Hematopoietic multipotent progenitor cell treated with erythropoietin and hydrocortisone succinate and interleukin-3 and kit ligand, for 15 days (in vitro differentiated cells): Measurements from ENCODE around the gene PLVAP.

ENCODE experiments used
- DNase-seq: peaks from one replicate; pipeline ENCODE4 v3.0.0-alpha.2; 2015; ENCODE audit warnings: low spot score

PLVAP gene

DNA sequence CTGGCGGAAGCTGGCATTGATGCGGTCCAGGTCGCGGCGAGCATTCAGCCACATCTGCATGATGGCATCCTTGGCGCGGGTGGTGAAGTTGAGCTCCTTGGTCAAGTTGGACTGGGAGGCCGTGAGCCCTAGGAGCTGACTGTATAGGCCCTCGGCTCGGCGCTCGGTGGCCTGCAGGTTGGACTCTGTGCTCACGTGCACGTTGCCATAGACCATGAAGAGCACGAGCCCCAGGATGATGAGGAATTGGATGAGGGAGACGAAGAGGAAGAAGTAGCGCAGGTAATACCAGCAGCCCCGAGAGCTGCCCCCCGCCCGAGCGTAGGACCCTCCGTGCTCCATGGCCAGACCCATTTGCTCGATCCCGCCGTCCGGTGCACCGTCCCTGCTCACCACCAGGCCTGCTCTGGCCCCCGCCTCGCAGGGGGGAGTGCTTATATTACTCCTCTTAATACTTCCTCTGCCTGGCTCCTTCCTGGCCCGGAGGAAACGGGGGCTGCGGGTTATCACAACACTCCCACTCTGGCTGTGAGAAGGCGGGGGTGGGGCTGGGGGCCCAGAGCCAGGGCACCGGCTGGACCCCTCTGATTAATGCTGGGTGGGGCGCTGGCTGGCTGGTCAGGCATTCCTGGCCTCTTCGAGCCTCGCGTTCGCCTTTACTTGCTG lies at the start of gene PLVAP:
Gene PLVAP, minus strand, starts transcription at position 408 of the 666 bp plus-strand sequence. Its CDS starts 54 bp downstream, at position 354.
- peak; percentile 76 for DNase-seq

GRCh38 chr19:17424743-17425365 lies 47.7 kb upstream of the PLVAP start:
- DNase-seq = no peak

- no peak for DNase-seq
Measured at GRCh38 chr19:17423429-17424208, 46.5 kb upstream of the PLVAP start.

DNA sequence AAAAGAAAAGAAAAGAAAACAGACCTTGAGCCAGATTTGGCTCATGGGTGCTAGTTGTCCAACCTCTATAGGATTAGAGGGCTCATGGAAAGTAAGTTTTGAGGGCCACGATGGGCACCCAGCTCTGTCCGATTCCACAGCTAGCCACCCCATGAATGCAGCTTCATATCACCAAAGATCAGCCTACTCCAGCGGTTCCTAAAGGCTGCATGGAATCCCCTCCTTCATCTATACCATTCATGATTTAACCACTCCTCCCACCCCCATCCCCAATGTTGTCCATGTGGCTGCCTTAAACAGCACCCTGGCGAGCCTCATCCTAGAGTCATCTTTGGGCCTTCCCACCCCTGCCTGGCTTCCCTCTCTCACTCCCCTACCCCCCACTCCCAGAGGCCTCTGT lies 44.8 kb upstream of the PLVAP start:
- DNase-seq = no peak

- DNase-seq = peak; percentile 36
Measured at GRCh38 chr19:17420475-17420924, 43.4 kb upstream of the PLVAP start.

DNA sequence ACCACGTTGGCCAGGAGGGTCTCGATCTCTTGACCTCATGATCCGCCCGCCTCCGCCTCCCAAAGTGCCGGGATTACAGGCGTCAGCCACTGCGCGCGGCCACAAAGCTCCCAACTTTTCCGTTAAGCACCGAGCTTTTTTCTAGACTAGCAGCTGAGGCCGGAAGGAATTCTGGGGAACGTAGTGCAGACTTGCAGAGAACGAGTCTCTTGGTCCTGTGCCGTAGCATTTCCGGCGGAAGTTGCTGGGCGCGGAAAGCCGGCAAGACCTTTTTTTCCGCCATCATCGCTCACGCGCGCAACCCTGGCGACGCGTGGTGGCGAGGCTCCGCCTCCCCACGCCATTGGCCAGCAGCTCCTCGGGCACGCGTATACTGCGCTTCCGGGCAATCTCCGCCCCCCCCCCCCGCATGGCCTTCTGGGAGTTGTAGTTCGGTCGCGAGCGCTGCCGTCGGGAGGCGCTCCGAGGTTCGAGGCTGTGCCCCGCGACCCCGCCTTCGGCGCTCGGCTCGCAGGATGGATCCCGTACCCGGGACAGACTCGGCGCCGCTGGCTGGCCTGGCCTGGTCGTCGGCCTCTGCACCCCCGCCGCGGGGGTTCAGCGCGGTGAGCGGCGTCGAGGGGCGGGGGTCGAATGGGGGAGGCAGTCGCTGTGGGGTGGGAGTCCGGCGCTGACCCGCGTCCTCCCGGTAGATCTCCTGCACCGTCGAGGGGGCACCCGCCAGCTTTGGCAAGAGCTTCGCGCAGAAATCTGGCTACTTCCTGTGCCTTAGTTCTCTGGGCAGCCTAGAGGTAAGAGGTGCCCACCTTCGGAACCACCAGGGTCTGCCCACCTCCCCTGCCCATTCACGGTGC lies 42.7 kb upstream of the PLVAP start, which contains the start of gene MVB12A:
Gene MVB12A, plus strand, starts transcription at position 427 of the 854 bp plus-strand sequence. Its CDS starts 89 bp downstream, at position 516.
- DNase-seq = peak; percentile 99

DNA sequence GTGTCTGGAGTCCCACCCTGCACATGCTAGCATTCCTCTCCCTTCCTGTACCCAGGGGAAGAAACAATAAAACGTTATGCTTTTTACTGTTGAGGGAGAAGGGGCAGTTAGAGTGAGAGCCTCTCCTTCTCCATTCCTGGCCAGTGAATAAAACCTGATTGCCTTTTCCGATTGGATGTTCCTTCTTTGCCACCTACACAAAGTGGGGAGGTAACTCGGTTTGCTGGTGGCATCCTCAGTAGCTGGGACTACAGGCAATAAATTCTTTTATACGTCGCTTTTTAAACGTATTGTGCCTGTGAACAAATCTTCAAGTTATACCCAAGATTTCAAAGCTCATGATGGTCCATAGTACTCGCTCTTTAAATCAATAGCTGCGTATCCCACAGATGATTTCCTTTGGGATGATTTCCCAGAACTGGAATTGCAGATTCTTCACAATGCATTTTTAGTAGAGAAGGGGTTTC lies 42.0 kb upstream of the PLVAP start:
- no peak for DNase-seq

DNA sequence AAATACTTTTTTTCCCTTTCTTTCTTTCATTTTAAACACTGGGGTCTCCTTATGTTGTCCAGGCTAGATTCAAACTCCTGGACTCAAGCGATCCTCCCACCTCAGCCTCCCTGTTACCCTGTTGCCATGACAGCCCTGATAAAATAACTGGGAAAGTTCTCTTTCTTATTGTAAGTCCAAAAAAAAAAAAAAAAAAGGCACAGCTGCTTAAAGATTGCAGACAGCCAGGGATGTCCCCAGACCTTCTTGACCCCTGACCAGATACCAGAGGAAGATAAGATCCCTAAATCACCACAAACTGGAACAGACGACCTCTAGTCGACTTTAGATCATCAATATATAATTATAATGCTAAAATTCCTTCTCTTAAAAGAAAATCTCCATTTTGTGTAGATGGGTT lies 41.6 kb upstream of the PLVAP start:
- DNase-seq = no peak

DNA sequence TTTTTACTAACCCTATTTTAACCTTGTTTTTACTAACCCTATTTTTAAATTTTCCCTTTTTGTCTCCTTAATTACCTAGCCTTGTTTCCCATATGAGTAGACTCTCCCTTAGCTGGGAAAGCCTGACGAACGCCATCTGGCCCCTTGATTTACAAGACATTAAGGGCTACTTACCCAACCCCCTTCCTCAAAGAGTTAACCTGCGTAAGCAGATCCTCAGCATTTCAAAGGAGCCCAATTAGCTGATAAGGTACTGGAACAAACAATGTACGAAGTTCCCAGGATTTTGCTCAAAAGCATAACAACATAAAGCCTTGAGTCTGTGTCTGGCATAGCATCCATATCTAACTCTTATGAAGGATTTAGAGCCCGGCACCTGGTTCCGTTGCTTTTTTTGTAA lies 38.0 kb upstream of the PLVAP start:
- DNase-seq = no peak

GRCh38 chr19:17414097-17414496 lies 37.0 kb upstream of the PLVAP start:
- no peak for DNase-seq

- no peak for DNase-seq
Measured at GRCh38 chr19:17411801-17412200, 34.7 kb upstream of the PLVAP start.

- DNase-seq = no peak
Measured at GRCh38 chr19:17409990-17410389, 32.8 kb upstream of the PLVAP start.

DNA sequence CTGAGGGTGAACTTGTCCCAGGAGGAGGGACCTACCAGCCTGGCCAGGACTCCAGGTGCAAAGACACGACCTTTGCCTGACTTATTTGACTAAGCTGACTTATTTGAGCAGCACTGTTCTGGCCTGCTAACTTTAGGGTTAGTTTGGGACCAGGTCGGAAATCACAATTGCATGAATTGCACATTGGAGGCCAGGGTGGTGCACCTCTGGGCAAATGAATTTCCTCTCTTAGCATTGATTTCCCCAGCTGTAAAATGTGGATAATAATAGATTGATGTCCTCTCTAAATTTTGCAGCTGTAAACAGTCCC lies 29.7 kb upstream of the PLVAP start:
- DNase-seq = no peak

DNA sequence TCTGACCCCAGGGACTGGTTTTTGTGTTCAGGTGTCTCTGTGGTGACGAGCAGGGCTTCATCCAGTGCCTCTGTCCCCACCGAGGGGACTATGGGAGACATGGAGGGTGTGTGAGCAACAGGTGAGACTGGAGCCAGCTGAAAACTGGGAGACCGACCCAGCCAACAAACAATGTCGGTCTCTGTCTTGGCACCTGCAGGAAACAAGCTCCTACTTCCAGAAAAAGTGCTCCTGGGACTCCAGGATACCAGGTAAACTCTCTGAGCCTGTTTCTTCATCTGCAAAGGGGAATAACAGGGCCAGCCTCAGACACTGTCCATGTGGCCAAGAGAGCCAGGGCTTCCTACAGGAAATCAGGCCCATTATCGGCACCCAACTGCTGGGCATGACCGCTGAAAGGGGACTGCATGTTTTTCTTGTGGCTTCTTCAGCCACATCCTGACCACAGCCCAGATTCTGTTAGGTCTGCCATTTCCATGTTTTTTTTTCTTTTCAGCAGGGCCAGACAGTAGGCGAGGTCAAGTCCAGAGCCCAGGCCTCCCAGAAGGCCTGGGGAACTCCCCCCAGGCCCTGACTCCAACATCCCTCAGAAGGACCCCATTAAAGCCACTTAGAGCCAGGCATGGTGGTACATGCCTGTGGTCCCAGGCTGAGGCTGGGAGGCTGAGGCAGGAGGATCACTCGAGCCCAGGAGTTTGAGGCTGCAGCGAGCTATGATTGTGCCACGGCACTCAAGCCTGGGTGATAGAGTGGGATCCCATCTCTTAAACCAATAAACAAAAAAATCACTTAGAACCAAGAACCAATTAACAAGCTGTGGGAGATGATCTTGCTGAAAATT lies 29.1 kb upstream of the PLVAP start:
- no peak for DNase-seq

DNA sequence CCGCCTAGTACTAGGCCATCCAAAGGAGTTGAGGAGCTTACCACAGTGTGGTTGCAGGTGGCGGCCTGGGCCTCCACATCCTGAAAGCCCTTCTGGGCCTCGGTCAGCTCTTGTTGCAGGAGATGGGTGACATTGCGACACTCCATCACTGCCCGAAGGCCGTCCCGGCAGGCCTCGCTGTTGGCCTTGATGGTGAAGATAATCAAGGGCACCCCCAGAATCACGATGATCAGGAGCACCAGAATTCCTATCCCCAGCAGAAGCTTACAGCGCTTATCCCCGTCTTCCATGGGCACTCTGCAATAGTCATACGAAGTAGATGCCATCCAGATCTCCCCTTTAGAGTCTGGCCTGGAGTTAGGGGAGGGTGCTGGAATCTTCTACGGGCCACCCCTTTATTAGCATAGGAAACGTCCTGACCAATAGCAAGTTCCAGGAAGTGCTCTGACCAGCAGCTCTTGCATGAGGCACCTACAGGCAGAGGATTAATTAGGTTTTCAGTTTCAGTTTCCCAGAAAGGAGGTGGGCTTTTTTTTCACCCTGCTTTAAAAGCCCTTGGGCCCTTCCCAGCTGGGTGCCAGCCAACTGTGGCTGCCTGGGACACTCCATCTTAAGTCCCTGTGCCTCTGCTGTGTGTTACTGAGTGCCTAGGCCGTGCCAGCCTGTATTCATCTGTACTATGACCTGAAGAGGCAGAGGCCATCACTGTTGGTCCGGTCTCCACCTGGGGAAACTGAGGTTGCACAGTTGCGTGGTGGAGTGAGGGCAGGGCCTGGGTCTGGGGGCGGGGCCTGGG lies 28.3 kb upstream of the PLVAP start, which contains the start of gene BST2:
Gene BST2, minus strand, starts transcription at position 381 of the 796 bp plus-strand sequence. Its CDS starts 55 bp downstream, at position 326.
- peak; percentile 71 for DNase-seq

DNA sequence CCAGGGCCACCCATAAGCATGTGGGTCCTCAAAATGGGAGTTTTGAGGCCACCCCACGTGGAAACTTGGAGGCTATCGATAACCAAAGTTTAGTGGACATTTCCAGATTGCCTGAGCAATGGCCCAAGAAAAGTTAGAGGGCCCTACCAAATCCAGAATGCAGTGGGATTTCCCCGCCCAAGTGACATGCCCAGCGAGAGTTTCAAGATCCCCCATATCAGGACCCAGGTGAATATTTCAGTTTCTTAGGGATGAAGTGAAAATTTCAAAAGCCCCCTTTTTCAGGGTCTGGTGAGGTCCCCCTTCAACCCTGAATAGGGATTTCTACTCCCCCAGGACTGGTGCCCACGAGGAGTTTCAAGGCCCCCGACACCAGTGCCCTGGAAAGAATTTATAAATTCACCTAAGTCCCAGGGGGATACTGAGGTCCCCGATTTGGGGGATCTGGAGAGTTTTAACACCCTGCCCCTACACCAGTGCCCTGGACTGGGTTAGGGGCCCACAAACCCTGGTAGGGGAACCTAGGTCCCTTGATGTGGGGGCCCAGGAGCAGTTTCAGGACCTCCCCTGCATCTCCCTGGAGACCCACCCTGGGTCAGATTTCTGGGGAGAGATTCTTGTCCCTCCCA lies 27.6 kb upstream of the PLVAP start:
- no peak for DNase-seq

GRCh38 chr19:17404015-17404414 lies 26.9 kb upstream of the PLVAP start:
- DNase-seq = no peak

DNA sequence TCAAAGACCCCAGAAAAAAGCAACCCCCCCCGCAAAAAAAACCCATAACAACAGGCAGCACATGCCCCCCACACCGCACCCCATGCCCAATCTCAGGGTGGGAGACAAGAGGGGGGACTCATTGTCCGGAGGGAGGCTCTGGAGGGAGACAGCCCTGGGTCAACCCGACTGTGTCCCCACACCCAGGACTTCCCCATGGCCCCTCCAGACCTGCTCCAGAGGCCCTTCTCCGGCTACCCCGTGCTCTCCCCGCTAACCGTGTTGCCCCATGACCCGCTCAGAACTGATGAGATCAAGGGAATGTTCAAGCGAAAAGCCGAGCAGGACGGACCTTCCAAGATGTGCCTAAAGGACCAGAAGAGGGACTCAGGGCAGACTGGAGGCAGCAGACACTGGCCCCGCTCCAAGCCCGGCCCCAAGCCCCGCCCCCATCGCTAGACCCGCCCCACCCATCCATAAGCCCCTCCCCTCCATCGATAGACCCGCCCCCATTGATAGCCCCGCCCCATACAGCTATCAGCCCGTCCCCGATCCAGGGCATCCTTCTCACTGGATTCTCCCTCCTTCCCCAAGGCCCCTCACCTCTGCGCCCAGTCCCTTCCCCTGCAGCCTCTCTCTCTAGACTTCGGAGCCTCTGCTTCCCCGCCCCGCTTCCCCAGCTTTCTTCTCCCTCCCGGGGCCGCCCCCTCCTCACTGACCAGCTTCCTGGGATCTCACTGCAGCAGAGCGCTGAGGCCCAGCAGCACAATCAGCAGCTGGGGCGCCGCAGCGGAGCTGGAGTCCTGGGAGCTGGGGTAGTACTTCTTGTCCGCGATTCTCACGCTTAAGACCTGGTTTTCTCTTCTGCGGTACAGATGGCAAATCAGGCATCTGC lies 26.1 kb upstream of the PLVAP start:
- DNase-seq = peak; percentile 55

DNA sequence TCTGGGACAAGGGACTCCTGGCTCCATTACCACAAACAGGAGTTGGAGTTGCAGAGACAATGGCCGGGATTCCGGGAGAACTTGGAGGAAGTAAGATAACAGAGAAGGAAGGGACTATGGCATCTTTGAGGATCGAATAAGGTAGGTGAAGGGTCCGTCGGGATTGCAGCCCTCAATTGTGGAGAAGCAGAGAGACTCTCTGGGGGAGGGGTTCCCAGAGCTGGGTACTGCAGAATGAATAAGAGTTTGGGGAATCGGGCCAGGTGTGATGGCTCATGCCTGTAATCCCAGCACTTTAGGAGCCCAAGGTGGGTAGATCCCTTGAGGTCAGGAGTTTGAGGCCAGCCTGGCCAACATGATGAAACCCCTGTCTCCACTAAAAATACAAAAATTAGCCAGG lies 24.5 kb upstream of the PLVAP start:
- no peak for DNase-seq
